Hypothalamus (tissue), 51 donors: ENCODE measurements around the gene TRIM29.
"Not testable (repeated sequence)": the region's sequence is repeated elsewhere in the genome, so short reads cannot be mapped to it uniquely, and the experiment has no call there.

ENCODE experiments used
- DNase-seq, 51 donors: peaks; one replicate each; lab custom pipeline; 2025; lab: John Stamatoyannopoulos, UW

Gene TRIM29

DNA sequence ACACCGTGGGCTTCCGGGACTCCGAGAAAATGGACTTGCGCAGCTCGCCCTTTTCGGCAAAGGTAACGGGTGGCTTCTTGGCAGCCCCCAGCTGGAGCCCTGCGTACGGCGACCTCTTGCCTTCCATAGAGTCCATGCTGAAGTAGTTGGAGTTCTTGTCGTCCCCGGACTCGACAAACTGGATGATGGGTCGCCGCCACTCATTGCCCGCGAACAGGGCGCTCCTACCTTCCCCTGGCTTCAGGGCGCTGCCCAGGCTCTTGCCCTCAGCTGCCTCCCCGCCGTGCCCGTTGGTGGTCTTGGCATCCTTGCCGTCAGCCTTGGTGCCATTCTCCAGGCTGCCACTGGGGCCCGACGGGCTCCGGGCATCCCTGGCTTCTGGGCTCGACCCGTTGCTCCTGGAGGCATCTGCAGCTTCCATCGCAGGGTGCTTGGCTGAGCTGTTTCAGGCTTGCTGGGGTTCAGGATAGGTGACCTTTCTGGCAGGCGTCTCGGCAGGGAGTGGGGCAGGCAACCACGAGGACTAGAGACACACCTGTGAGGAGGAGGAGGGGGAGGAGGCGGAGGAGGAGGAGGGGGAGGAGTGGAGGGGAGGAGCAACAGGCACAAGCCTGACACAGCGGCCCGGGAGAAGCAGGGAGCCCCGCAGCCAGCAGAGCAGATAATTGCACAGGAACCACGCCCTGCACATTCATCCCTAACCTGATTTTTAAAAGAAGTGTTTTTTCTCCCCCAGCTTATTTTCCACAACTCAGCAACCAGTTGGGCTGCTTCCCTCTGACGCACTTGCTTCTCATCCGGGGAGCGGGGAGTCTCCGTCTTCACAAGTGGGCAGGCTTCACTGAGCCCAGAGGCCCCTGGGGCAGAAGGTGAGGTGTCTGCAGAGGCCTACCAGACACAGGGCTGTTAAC is at the start of gene TRIM29:
Gene TRIM29, minus strand, starts transcription at position 503 of the 911 bp plus-strand sequence. Its CDS starts 82 bp downstream, at position 421.
- DNase-seq = no peak

- DNase-seq = peak in 1 of 51 donors; percentile 47
Observed at GRCh38 chr11:120186774-120187591, 49.1 kb upstream of the TRIM29 start.

- DNase-seq = no peak
Observed at GRCh38 chr11:120186456-120186773, 48.5 kb upstream of the TRIM29 start.

DNA sequence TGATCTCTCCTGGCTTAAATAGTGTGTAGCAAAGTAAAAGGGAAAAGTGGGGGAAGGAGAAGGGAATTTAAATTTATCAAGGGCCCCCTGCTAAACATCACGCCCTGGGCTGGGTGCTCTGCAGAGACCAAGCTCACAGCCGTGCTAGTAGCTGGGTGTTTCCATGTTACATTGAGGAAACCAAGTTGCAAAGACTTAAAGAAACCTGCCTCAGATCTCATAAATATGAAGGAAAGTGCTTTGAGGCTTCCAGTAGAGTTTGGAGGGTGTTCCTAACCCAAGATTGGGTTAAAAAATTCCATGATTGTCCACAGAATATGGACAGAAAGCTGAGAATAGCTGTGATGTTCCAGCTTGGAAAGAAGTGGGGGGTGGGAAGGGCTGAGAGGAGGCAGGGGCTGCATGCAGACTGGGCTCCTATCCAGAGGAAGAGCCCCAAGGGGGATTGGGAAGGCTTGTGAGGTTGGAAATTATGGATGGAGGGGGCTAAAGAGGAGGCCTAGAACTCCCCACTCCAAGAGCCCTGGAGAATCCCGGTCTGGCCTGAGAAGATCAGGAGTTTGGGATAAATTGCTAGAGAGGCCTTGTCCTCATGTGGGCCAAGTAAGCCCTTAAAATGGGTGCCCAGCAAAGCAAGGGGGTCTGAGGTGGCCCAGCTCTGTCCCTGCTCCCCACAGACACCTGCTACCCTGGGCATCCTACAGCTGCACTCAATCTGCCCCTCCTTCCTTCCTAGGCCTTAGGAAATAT is 48.0 kb upstream of the TRIM29 start:
- no peak for DNase-seq

GRCh38 chr11:120184946-120185705 is 47.2 kb upstream of the TRIM29 start:
- no peak for DNase-seq

DNA sequence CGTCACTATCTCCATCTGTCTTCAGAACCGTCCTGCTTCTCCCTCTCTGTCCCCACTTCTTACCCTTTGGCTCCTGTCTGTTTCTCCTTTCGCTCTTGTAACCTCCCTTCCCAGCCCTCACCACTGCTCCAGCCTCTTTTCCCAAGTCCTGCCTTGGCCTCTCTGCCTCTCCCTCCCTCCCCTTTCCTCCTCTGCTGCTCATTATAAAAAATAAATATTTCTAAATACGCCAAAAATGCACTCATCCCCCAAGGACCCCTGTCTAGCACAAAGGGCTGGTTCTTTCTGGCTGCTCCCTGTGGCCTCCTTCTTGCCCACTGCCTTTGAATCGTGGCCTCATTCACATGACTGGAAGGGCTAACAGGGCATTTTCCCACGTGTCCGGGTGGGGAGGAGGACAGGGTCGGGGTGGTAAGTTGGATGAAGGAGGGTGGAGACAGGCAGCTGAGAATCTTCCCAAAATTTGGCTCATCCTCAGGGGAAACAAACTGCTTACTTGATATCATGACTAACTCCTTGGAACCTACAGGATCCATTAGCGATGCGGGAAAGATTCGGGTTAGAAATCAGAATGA is 46.5 kb upstream of the TRIM29 start:
- DNase-seq = no peak

GRCh38 chr11:120183701-120184141 is 45.8 kb upstream of the TRIM29 start:
- DNase-seq = no peak

GRCh38 chr11:120182790-120183491 is 45.0 kb upstream of the TRIM29 start:
- DNase-seq = peak in 6 of 51 donors; percentile 15 to 37 (median 27)

DNA sequence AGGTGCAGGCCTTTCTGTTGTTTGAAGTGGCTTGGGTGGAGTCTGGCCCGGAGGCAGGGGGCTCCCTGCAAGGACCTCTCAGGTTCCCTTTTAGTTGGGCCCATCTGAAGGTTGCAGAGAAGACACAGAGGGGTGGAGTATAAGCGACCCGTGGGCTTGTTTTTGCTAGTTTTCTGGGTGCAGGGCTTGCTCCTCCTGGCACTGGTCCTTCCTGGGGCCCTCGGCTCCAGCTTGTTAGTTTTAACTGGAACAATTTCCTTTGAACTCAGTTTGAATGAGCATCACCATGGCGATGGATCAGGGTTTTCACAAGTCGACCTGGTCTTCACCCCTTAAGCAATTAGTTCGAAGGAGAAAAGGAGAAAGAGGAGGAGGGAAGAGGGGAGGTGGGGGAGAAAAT is 44.5 kb upstream of the TRIM29 start:
- no peak for DNase-seq

DNA sequence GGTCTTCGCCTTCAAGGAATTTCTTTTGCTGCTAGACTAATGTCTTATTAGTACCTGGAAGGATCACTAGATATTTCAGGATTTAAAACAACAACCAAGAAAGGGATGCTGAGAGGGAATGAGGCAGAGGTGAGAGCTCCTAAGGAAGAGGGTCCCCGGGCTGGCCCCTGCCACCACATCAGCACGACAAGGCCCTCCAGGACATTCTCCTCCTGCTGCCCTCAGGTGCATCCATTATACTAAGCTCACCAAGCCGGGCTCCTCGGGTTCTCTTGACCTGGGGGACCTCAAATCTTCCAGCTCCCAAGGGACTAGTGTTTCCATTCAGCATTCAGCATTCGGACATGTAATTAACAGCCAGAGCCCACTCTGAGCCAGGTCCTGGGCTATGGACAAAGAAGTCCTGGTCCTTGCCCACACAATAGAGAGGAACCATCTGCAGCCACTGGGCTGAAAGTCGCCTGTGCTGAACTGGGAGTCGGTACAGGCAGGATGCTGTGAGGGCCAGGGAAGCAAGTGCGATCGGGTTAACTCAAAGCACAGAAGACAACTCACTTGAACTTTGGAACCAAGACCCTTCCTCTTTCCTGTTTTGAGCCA is 43.6 kb upstream of the TRIM29 start:
- no peak for DNase-seq

GRCh38 chr11:120180551-120181232 is 42.8 kb upstream of the TRIM29 start:
- peak in 20 of 51 donors; percentile 19 to 68 (median 40) for DNase-seq

- DNase-seq = not testable (repeated sequence)
Observed at GRCh38 chr11:120180063-120180462, 42.1 kb upstream of the TRIM29 start.

DNA sequence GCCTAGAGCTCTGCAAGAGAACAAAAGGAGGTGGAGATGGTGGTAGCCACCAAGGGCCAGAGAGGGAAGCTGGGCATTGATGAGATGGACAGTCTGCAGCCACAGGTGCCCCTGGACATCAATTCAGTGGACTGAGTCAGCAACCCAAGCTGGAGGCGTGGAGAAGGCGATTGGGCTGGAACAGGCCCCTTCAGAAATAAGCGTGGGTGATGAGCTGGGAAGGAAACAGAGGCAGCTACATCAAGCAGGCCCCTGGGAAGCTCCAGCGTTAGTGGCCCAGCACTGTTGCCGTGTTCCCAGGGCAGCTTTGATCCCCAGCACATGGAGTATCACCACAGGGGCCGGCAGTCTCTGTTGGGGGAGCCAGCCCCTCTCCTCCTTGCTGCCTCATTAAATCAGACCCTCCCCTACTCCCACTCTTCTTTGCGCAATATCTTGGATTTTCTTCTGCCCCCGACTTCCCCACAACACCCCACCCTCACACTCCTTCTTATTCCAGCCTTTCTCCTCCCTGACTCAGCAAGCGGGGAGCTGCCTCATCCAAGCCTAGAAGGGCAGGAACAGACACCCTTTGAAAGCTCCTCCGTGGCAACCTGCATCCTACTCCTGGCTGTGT is 41.3 kb upstream of the TRIM29 start:
- peak in 1 of 51 donors; percentile 12 for DNase-seq

GRCh38 chr11:120178561-120179056 is 40.7 kb upstream of the TRIM29 start:
- no peak for DNase-seq

DNA sequence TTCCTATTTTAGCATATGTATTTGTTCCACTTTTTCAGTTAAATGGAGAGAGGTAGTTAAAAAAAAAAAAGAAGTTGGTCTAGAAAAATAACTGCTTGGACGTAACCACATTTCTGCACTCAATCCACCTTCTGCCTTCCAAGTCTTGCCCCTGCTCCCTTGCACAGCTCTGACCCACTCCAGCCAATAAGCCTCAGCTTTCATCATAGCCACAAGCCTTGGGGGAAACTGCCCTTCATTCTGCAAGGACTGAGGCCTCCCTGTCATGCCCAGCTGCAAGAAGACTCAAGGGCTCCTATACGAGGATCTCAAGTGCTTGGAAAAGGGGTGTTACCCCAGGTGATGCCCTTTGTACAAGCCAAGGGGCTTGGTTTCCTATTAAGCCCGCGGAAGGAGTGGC is 37.0 kb upstream of the TRIM29 start:
- no peak for DNase-seq

DNA sequence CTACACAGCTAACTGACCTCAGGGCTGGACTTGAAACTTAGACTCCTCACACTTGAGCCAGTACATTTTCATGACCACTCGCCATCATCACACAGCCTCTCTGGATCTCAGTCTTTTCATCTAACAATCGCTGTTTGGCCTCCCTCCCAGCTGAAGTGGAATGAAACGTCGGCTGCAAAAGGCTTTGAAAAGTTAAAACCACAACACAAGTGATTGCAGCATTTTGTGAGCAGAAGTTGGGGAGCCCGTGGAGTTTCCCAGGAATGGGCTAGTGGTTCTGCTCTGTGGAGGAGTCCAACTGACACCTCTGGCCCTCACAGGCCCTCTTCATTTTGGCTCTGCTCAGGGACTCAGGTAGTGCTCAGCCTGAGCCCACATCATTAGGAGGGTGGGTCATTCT is 35.9 kb upstream of the TRIM29 start:
- DNase-seq = no peak

GRCh38 chr11:120173019-120173705 is 35.2 kb upstream of the TRIM29 start:
- DNase-seq = no peak
